GM12865 (cell line): ENCODE data around the gene DOCK2.

Source experiments
- DNase-seq: peaks from one replicate; pipeline ENCODE4 v3.0.0; 2010; ENCODE audit warnings: low read depth
- H3K4me3 ChIP-seq: 2 replicates; pipeline ENCODE4 v1.5.1; 2011; ENCODE audit warnings: mild to moderate bottlenecking, low read depth, low read length, control low read depth
- CTCF ChIP-seq: IDR thresholded peaks from 2 replicates; pipeline ENCODE4 v1.5.1; 2011; ENCODE audit warnings: low read length, control low read depth, low read depth, inconsistent platforms; ENCODE audit not compliant: insufficient read depth; ENCODE audit errors: missing control alignments

DOCK2 gene

GRCh38 chr5:169648725-169649310 is 11.7 kb downstream of the DOCK2 start:
- TF ChIP-seq CTCF: no peak
- no peak for DNase-seq
- no peak overlapping the region for H3K4me3 ChIP-seq

GRCh38 chr5:169649486-169649885 is 12.4 kb downstream of the DOCK2 start:
- peak; percentile 71 for DNase-seq
- no peak overlapping the region for H3K4me3 ChIP-seq
- no peak for TF ChIP-seq CTCF

GRCh38 chr5:169650701-169651331 is 13.7 kb downstream of the DOCK2 start:
- no peak for TF ChIP-seq CTCF
- peak; percentile 88 for DNase-seq

GRCh38 chr5:169651526-169651925 is 14.5 kb downstream of the DOCK2 start:
- DNase-seq: no peak
- no peak for TF ChIP-seq CTCF
- H3K4me3 ChIP-seq: peak overlapping the region; percentile 44

More at GRCh38 chr5:169650701-169651331, 13.7 kb downstream of the DOCK2 start:
- H3K4me3 ChIP-seq: peak overlapping the region; percentile 44

GRCh38 chr5:169652057-169652456 is 15.0 kb downstream of the DOCK2 start:
- no peak overlapping the region for H3K4me3 ChIP-seq
- DNase-seq: no peak
- no peak for TF ChIP-seq CTCF

- no peak overlapping the region for H3K4me3 ChIP-seq
- TF ChIP-seq CTCF: no peak
- no peak for DNase-seq
Measured at GRCh38 chr5:169653091-169653490, 16.0 kb downstream of the DOCK2 start.

GRCh38 chr5:169655353-169655752 is 18.3 kb downstream of the DOCK2 start:
- TF ChIP-seq CTCF: no peak
- DNase-seq: no peak
- no peak overlapping the region for H3K4me3 ChIP-seq
